GM18868 (cell line): ENCODE results near the gene LDLRAD4.

Experiments used
- ATAC-seq: cut with Tn5 transposase; IDR thresholded peaks from one replicate; pipeline ENCODE4 v1.9.1; 2021; ENCODE audit warnings: mild to moderate bottlenecking, moderate library complexity; ENCODE audit not compliant: unreplicated experiment

Gene LDLRAD4

DNA sequence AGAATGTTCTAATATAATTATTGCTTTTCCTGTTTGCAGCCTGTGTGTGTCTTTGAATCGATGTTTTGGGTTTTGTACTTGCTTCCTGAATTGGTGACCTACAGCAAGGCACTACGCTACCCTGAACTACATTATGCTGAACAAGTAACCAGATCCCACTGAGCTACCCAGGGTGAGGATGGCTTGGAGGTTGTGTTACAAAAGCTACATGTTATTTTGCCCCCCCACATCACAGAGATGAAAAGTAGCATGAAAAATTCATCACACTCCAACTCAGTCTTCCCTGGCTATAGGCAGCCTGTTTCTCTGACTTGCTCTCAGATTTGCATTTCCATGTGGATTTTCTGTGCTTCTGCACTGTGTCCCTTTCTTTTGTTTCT is 162.1 kb downstream of the LDLRAD4 start:
- no peak for ATAC-seq

DNA sequence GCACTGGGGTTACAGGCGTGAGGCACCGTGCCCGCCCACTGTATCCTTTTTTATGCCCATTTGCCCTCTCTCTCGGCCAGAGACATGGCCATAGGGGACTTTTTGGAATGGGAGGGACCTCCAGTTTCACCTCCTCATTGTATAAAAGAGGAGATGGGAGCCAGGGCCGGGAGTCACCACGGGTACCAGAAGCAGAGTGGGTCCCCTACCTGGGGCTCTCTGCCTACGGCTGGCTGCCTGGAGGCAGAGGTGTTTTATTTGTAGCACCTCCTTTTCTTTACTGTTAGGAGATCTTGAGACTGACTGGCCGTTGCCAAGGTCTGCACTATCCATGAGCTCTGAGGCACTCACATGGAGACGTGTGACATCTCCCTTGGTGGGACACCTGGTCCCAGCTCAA is 162.8 kb downstream of the LDLRAD4 start:
- ATAC-seq, result no peak

- peak; percentile 74 for ATAC-seq
Measured at GRCh38 chr18:13381944-13382365, 163.4 kb downstream of the LDLRAD4 start.

DNA sequence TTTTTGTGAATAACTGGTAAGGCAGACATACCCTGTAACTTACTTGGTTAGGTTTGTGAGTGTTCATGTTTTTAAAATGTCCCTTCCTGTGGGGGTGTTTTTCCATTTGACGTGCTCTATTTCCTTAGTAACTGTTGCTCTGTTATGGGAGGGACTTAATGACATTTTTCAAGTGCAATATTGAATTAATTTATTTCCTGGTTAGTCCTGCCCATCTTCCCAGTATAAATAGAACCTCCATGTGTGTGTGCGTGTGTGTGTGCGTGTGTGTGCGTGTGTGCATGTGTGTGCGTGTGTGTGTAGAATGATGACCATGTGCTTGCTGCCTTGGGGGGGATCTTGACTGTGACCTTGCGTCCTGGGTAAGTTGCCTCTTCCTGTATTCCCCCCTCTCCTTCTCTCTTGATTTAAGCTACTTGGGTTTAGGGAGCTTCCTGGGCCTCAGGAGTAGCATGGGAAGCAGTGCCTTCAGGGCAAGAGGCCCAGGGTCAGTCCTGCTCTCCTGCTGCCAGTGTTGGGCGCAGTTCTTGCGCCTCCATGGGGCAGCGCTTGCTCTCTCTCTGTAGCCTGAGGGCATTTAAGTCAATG is 163.9 kb downstream of the LDLRAD4 start:
- ATAC-seq, result peak; percentile 41

DNA sequence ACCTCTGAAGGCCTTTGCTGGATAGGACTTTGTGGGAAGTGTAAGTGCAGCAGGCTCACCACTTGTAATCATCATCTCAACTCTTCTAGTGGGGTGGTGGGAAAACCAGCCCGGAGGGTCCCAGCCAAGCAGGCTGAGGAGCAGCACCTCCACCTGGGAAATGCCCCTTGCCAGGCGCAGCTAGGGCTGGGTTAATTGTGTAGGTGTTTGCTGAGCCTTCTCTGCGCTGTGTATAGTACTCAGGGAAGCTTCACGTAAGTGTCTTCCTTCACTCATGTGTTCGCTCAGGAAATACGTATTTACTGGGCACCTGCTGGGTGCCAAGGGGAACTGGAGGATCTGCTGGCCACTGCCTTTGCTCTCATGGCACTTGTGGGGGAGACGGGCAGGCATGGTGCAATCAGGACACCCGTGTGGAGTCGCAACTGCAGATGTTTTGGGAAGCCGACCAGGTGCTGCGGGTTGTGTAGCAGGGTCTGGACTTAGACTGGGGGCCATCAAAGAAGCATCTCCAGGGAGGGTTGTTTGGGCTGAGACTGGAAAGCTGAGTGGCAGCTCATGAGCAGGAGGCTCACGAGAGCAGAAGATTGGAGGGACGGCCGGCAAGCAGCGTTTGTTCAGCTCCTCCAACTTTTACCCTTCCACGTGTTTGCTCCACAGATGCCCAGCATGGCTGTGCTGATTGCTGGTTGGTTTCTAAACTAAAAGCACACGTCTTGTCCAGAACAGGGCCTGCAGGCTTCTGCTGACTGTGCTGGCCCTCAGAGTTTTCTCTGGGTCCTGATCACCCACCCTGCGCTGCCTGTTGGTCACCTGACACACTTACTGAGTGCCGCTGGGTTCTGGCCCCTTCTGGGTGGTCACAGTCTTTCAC is 164.6 kb downstream of the LDLRAD4 start:
- ATAC-seq, result no peak

- no peak for ATAC-seq
Measured at GRCh38 chr18:13386891-13387801, 168.6 kb downstream of the LDLRAD4 start.

- ATAC-seq, result no peak
Measured at GRCh38 chr18:13387855-13388548, 169.4 kb downstream of the LDLRAD4 start.

DNA sequence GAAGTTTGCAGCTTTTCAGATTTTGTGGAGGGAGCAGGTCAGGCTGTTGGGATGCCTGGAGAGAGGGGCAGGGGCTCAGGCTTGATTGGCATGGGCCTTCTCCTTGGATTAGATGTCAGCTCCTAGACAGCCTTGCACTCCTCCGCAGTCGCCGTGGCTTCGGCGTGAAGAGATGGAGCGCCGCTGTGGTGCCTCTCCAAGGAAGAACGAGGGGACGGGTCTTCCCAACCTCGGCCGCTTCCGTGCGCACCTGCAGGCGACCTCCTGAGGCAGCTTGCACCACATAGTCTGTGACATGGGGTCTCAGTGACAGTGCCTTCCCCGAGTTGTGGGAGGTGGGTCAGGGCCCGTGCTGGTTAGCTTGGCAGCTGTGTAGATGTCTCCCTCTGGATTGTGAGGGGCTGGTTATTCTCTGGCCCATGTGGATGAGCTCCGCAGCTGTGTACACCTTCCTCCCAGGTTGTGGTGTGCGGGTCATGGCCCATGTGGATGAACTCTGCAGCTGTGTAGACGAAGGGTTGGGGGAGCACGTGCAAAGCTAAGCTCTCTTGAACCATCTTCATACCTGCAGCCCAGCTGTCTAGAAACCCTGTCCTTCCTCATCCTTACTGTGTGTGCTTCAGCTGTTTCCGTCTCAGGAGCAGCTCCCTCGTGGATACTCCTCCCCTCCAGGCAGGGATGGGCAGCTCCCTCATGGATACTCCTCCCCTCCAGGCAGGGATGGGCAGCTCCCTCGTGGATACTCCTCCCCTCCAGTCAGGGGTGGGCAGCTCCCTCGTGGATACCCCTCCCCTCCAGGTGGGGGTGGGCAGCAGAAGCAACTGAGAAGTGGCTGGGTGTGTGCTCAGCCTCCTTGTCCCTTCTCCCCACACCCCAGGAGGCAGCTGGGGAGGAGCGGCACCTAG is 170.3 kb downstream of the LDLRAD4 start:
- no peak for ATAC-seq

DNA sequence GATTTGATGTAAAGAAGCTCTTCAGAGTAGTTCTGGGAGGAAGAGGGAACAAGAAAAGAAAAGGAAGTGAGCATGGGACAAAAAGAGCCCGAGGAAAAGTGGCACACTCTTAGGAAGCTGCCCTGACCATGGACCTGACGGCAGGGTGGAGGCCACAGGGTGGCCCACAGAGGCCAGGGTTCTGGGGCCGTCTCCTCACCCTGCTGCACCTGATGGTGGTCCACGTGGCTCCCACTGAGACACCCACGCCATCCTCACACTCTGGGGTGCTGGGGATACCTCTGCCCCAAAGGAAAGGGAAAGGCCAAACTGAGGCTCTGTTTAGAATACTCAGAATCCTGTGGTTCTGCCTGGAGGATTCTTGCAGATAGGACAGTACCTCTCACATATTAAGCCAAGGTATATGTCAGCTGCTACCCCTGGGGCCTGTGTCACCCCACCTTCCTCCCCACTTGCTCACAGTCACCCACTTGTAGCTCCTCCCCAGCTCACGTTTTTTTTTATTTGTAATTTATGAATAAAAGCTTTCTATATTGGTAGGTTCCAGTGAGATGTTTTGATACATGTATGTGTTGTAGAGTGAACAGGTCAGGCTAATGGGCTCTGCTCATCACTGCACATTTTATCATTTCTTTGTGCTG is 171.1 kb downstream of the LDLRAD4 start:
- no peak for ATAC-seq

DNA sequence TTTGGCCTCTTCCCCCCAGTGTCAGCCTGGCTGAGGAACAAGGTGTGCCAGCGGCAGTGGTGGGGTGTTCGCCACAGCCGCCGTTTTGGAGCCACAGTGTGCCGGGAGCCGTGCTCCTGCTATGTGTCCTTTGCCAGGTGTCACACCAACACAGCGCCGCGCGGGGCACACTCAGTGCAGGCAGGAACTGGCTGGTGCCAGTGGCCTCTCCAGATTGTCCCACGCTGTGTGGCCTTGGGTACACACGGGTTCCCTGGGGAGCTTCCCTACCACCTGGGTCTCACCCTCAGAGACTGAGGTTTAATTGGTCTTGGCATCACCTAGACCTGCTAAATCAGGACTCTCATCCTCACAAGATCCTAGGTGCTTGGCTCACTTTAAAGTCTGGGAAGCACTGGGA is 171.6 kb downstream of the LDLRAD4 start:
- no peak for ATAC-seq

DNA sequence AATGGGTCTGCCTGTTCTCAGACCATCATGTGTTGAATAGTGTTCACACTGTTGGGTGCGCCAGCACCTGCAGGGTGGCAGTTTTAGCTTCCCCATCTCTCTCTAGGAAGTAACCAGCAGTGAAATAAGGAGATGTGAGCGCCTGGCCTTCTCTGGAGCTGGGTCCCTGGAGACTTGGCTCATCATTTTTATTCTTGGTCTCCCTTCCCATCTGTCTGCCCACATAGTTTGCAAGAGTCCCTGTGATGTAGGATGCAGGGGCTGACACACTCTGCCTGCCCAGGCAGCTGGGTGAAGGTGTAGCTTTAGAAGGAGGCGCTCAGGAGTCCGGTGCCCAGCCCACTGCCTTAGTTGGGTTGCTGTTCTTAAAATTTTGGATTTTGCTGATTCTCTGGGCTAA is 172.2 kb downstream of the LDLRAD4 start:
- ATAC-seq, result no peak

- ATAC-seq, result no peak
Measured at GRCh38 chr18:13392029-13392750, 173.6 kb downstream of the LDLRAD4 start.

- ATAC-seq, result no peak
Measured at GRCh38 chr18:13392899-13393298, 174.3 kb downstream of the LDLRAD4 start.

DNA sequence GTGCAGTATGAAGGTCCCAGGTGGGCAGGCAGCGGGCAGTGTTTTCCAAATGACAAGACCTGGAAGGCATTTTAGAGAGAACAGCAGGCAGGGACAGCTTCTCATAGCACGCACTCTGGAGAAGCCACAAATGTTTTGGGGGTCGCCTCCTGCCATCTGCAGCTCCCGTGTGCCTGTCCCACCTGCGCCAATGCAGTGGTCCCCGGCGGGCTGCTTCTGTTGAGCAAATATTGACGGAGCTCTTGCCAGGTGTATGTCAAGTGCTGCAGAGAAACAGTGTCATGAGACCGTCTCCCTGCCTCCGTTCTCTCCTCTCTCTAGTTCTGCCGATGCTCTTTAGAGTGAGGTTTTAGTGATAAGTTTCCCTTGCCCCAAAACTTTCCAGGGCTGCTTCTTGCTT is 174.8 kb downstream of the LDLRAD4 start:
- ATAC-seq, result no peak

DNA sequence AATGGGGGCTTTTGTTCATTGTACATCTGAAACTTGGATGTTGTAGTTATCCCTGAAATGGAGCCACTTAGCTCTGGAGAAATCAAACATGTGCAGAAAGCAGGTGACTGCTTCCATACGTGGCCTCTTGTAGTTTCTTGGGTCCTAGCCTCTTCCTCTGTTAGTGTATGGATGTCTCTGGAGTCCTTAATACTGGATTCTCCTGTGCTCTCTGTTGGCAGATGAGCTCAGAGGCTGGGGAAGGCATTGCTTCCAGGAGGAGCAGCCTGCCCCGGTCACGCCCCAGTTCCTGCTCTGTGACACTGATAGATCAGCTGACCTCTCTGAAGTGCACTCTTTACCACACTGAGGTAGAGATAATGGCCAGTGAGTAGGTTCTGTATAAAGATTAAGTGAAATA is 176.2 kb downstream of the LDLRAD4 start:
- ATAC-seq, result no peak

GRCh38 chr18:13395577-13395976 is 177.0 kb downstream of the LDLRAD4 start:
- ATAC-seq, result no peak

GRCh38 chr18:13397504-13398163 is 179.1 kb downstream of the LDLRAD4 start:
- no peak for ATAC-seq

DNA sequence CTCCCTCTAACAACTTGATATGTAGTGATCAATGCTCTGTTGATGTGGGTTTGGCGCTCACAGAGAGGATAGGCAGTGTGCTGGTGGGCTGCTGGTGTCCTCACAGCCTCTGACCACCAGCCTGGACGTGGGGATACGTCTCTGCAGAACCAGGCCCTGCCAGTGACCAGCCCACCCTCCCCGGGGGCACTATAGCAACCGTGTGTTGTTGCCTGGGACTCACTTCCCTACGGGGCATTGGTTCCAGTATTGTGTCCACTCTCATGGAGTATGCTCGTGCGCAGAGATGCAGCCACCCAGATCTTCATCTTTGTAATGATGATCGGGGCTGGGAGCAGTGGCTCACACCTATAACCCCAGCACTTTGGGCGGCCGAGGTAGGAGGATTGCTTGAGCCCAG is 180.1 kb downstream of the LDLRAD4 start:
- ATAC-seq, result no peak
